ENCODE measurements around the gene CNN1. TPM values are rescaled to one million over a fixed set of nuclear protein-coding genes. Genes with fewer than 3 reads are reported as not detected.

CNN1 gene
- total RNA-seq, 1 donor from 2014 or later: 8.3 TPM

Other genes with a start within 250 kb of the CNN1 start
- gene TSPAN16, start 242.7 kb upstream of the CNN1 start, total RNA-seq: not detected
- gene RAB3D, start 199.2 kb upstream of the CNN1 start, total RNA-seq: 141 TPM
- 45.1 TPM for gene TMEM205, start 192.6 kb upstream of the CNN1 start, total RNA-seq
- gene CCDC159, start 192.3 kb upstream of the CNN1 start, total RNA-seq: 7.4 TPM
- gene PLPPR2, start 183.4 kb upstream of the CNN1 start, total RNA-seq: 7.3 TPM
- 2.5 TPM for gene SWSAP1, start 164.2 kb upstream of the CNN1 start, total RNA-seq
- gene EPOR, start 154.5 kb upstream of the CNN1 start, total RNA-seq: 0.48 TPM
- gene RGL3, start 119.5 kb upstream of the CNN1 start, total RNA-seq: 0.64 TPM
- gene ODAD3, start 103.7 kb upstream of the CNN1 start, total RNA-seq: not detected
- gene PRKCSH, start 103.2 kb upstream of the CNN1 start, total RNA-seq: 161 TPM
- not detected for gene ELAVL3, start 57.8 kb upstream of the CNN1 start, total RNA-seq
- 5.0 TPM for gene ZNF653, start 33.0 kb upstream of the CNN1 start, total RNA-seq
- 32.8 TPM for gene ECSIT, start 9.7 kb upstream of the CNN1 start, total RNA-seq
- 34.9 TPM for gene ELOF1, start 20.4 kb downstream of the CNN1 start, total RNA-seq
- gene ACP5, start 38.8 kb downstream of the CNN1 start, total RNA-seq: 34.6 TPM
- 4.1 TPM for gene ZNF627, start 58.6 kb downstream of the CNN1 start, total RNA-seq
- 8.4 TPM for gene ZNF823, start 200.1 kb downstream of the CNN1 start, total RNA-seq
- gene ZNF441, start 228.1 kb downstream of the CNN1 start, total RNA-seq: 2.2 TPM